SU-DHL-6 (cell line): ENCODE results near the gene SETDB1.

Experiments
- H2AFZ ChIP-seq: fragments of 200-600 bp; sonication (generic); 2 replicates; pipeline ENCODE4 v1.6.1; 2014; ENCODE audit warnings: low read depth, mild to moderate bottlenecking, moderate library complexity, mixed read lengths, antibody characterized with exemption, low read length; ENCODE audit not compliant: severe bottlenecking
- H3F3A ChIP-seq: fragments of 200-600 bp; shearing (Covaris generic); 2 replicates; pipeline ENCODE4 v1.6.0; 2016; ENCODE audit warnings: antibody characterized with exemption, mild to moderate bottlenecking; ENCODE audit not compliant: insufficient read depth
- H3K27ac ChIP-seq: fragments of 200-600 bp; sonication (generic); 2 replicates; pipeline ENCODE4 v1.5.1; 2016; ENCODE audit warnings: low read depth, mild to moderate bottlenecking, low read length, moderate library complexity, mixed read lengths
- H3K27me3 ChIP-seq: fragments of 200-600 bp; sonication (generic), shearing (Covaris generic); 2 replicates; pipeline ENCODE4 v1.6.0; 2014; ENCODE audit warnings: mild to moderate bottlenecking, low read length
- H3K36me3 ChIP-seq: fragments of 200-600 bp; sonication (generic); 2 replicates; pipeline ENCODE4 v1.6.1; 2014; ENCODE audit warnings: mild to moderate bottlenecking, low read length, mixed read lengths
- H3K4me2 ChIP-seq: fragments of 300-600, 200-600 bp; shearing (Covaris generic), sonication (generic); 2 replicates; pipeline ENCODE4 v1.6.0; 2014; ENCODE audit warnings: low read length, low read depth, mild to moderate bottlenecking; ENCODE audit not compliant: poor library complexity, severe bottlenecking
- H3K4me3 ChIP-seq: fragments of 200-600 bp; sonication (generic); 2 replicates; pipeline ENCODE4 v1.5.1; 2014; ENCODE audit warnings: antibody characterized with exemption, low read length, mild to moderate bottlenecking, mixed read lengths; ENCODE audit not compliant: insufficient read depth, poor library complexity, severe bottlenecking
- H3K79me2 ChIP-seq: fragments of 200-600 bp; sonication (generic); 2 replicates; pipeline ENCODE4 v1.6.1; 2014; ENCODE audit warnings: mild to moderate bottlenecking, low read length, moderate library complexity; ENCODE audit not compliant: insufficient read depth
- H3K9ac ChIP-seq: fragments of 200-600 bp; sonication (generic); 2 replicates; pipeline ENCODE4 v1.7.0; 2014; ENCODE audit warnings: mild to moderate bottlenecking, low read length
- H3K9me2 ChIP-seq: fragments of 200-600 bp; sonication (generic); replicated peaks from 2 replicates; pipeline ENCODE4 v1.6.1; 2014; ENCODE audit warnings: low read length; ENCODE audit not compliant: insufficient read depth
- H3K9me3 ChIP-seq: fragments of 200-600 bp; sonication (generic); 2 replicates; pipeline ENCODE4 v1.6.1; 2014; ENCODE audit warnings: low read length, mixed read lengths; ENCODE audit not compliant: insufficient read depth
- H4K20me1 ChIP-seq: fragments of 200-600 bp; sonication (generic); 2 replicates; pipeline ENCODE4 v1.6.1; 2014; ENCODE audit warnings: low read depth, mild to moderate bottlenecking, antibody characterized with exemption, low read length, moderate library complexity, mixed read lengths
- EZH2phosphoT487 ChIP-seq: fragments of 200-600 bp; sonication (generic), shearing (Covaris generic); conservative IDR thresholded peaks from 2 replicates; pipeline ENCODE4 v1.6.1; 2018; ENCODE audit warnings: mild to moderate bottlenecking, antibody characterized with exemption, low read length, moderate library complexity, mixed read lengths
- TF ChIP-seq, protein P1 (sequence below): fragments of 200-600 bp; sonication (generic); IDR thresholded peaks from one replicate; pipeline ENCODE4 v1.5.1; 2017; ENCODE audit warnings: antibody characterized with exemption, mild to moderate bottlenecking, low read length, moderate library complexity; ENCODE audit not compliant: insufficient read depth, poor library complexity, severe bottlenecking

The SETDB1 gene

DNA sequence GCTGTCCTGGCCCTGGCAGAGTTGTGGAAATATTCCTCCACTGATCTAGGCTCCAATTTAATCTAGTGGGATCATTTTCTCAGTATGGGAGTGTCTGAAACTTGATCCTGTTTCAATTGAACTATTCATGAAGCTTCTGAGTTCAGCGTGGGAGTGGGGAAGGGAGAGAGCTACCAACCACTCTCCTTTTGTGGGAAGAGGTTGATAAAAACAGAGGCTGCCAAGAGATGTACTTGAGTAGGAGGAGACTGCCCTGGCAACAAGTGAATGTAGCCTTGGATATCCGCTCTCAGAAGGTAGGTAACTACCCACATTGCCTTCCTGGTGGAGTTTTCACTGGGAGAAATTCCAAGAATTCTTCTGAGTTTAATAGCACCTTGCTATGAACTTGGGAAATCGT is 39.1 kb upstream of the SETDB1 start, which contains the start of gene CTXND2:
Gene CTXND2 (plus strand): TSS at position 119 of the 400 bp plus-strand sequence. CDS start 25,179 bp downstream, outside the sequence.
- Histone ChIP-seq H3F3A (no peaks in the 10 kb centered on the region), H3K9me2 (no peaks in the 10 kb centered on the region), H3K27ac (no peak within 1 kb of the TSS), H3K4me3 (no peak within 1 kb of the TSS), H3K9me3 (no peaks in the 10 kb centered on the region), H4K20me1 (no peaks in the 10 kb centered on the region), H3K4me2 (no peak within 1 kb of the TSS), H2AFZ (no peak within 1 kb of the TSS), H3K79me2 (no peaks in the 10 kb centered on the region), H3K36me3 (no peaks in the 10 kb centered on the region), H3K27me3 (no peaks in the 10 kb centered on the region), H3K9ac (no peak within 1 kb of the TSS)
- no peak for TF ChIP-seq EZH2phosphoT487
- TF ChIP-seq, protein P1, sequence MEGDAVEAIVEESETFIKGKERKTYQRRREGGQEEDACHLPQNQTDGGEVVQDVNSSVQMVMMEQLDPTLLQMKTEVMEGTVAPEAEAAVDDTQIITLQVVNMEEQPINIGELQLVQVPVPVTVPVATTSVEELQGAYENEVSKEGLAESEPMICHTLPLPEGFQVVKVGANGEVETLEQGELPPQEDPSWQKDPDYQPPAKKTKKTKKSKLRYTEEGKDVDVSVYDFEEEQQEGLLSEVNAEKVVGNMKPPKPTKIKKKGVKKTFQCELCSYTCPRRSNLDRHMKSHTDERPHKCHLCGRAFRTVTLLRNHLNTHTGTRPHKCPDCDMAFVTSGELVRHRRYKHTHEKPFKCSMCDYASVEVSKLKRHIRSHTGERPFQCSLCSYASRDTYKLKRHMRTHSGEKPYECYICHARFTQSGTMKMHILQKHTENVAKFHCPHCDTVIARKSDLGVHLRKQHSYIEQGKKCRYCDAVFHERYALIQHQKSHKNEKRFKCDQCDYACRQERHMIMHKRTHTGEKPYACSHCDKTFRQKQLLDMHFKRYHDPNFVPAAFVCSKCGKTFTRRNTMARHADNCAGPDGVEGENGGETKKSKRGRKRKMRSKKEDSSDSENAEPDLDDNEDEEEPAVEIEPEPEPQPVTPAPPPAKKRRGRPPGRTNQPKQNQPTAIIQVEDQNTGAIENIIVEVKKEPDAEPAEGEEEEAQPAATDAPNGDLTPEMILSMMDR = no peak

DNA sequence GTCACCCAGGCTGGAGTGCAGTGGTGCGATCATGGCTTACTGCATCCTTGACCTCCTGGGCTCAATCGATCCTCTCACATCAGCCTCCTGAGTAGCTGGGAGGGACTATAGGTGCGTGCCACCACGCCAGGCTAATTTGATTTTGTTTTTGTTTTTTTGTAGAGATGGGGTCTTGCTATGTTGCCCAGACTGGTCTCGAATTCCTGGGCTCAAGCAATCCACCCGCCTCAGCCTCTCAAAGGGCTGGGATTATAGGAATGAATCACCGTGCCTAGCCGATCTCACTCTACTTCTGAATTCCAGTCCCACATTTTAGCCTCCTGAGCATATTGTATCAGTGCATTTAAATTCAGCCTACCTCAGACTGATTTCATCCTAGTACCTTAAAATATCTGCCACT is 37.4 kb upstream of the SETDB1 start:
- no peaks in the 10 kb centered on the region for H3K27me3 ChIP-seq
- no peak overlapping the region for H2AFZ ChIP-seq
- H3K4me2 ChIP-seq = no peak overlapping the region
- TF ChIP-seq, protein P1 = no peak
- no peak for TF ChIP-seq EZH2phosphoT487
- H3K4me3 ChIP-seq = no peak overlapping the region
- no peak overlapping the region for H3K27ac ChIP-seq
- no peak overlapping the region for H3K9ac ChIP-seq
- H3K9me2 ChIP-seq = no peaks in the 10 kb centered on the region
- no peaks in the 10 kb centered on the region for H4K20me1 ChIP-seq
- no peaks in the 10 kb centered on the region for H3K36me3 ChIP-seq
- no peaks in the 10 kb centered on the region for H3F3A ChIP-seq
- H3K9me3 ChIP-seq = no peaks in the 10 kb centered on the region
- no peaks in the 10 kb centered on the region for H3K79me2 ChIP-seq

DNA sequence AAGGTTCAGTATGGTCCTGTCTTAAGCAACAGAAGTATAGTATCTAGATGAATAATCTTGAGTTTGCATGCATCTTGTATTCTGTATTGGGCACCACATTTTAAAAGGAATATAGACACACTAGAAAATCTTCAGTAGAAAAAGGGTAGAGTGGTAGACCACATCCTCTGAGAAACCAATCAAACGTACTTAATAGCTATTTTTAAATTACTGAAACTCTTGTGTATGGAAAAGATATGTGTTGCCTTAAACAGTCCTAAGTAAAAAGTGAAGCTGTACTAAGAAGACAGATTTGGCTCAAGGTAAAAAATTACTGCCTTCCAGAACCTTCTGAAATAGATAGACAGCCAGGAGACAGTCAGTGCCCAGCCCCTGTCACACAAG is 36.1 kb upstream of the SETDB1 start:
- Histone ChIP-seq H3K4me2 (no peak overlapping the region), H2AFZ (no peak overlapping the region), H3K27me3 (no peaks in the 10 kb centered on the region), H3K79me2 (no peaks in the 10 kb centered on the region), H3K9ac (no peak overlapping the region), H3K9me3 (no peaks in the 10 kb centered on the region), H3K9me2 (no peaks in the 10 kb centered on the region), H3F3A (no peaks in the 10 kb centered on the region), H3K27ac (no peak overlapping the region), H3K36me3 (no peaks in the 10 kb centered on the region), H3K4me3 (no peak overlapping the region), H4K20me1 (no peaks in the 10 kb centered on the region)
- TF ChIP-seq EZH2phosphoT487 = no peak
- TF ChIP-seq, protein P1 = no peak

DNA sequence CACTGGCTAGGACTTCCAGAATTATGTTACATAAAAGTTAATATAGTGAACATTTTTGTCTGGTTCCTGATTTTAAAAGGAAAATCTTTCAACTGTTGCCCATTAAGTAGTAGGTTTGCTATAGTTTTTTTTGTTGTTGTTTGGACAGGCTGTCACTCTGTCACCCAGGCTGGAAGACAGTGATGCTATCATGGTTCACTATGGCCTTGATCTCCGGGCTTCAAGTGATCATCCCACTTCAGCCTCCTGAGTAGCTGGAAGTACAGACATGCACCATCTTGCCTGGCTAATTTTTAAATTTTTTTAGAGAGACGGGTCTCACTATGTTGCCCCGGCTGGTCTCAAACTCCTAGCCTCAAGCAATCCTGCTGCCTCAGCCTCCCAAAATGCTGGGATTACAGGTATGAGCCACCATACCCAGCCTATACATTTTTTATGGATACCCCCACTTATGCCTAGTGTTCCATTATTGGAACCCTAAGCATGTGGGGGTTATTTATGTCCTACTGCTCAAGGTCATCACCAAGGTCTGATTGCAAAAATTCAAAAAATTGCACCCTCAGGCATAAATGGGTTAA is 32.7 kb upstream of the SETDB1 start:
- no peak overlapping the region for H2AFZ ChIP-seq
- no peaks in the 10 kb centered on the region for H3K9me3 ChIP-seq
- H3K9me2 ChIP-seq = no peaks in the 10 kb centered on the region
- H3K9ac ChIP-seq = no peak overlapping the region
- TF ChIP-seq, protein P1 = no peak
- TF ChIP-seq EZH2phosphoT487 = no peak
- no peak overlapping the region for H3K4me3 ChIP-seq
- H3K4me2 ChIP-seq = no peak overlapping the region
- H4K20me1 ChIP-seq = no peaks in the 10 kb centered on the region
- no peaks in the 10 kb centered on the region for H3K79me2 ChIP-seq
- H3K36me3 ChIP-seq = no peaks in the 10 kb centered on the region
- H3K27me3 ChIP-seq = no peaks in the 10 kb centered on the region
- H3K27ac ChIP-seq = no peak overlapping the region
- no peaks in the 10 kb centered on the region for H3F3A ChIP-seq
